Kidney (tissue), 14 donors: ENCODE measurements around the gene WDR5. TPM values are rescaled to one million over a fixed set of nuclear protein-coding genes. Genes with fewer than 3 reads are reported as not detected.

ENCODE experiments used
- DNase-seq, 5 donors: peaks; one replicate each; pipeline ENCODE4 v3.0.0-alpha.2; 2013 to 2020
- FAIRE-seq: peaks from 2 replicates; lab custom pipeline; 2012; peaks lifted over from hg19 to GRCh38; lab: Jason Lieb, UNC
- H3K27ac ChIP-seq, 2 donors: one replicate each; pipeline ENCODE4 v1.7.0; 2013; ENCODE audit warnings: low read depth in 2 of 2, low read length in 2 of 2, inconsistent platforms in 1 of 2
- H3K27me3 ChIP-seq: one replicate; pipeline ENCODE4 v1.7.1; 2013; ENCODE audit warnings: low read length, inconsistent platforms; ENCODE audit not compliant: control insufficient read depth, insufficient read depth
- H3K36me3 ChIP-seq, 3 donors: one replicate each; pipeline versions ENCODE4 v1.7.0 to v1.7.1; 2013; ENCODE audit warnings: low read length in 3 of 3, control low read depth in 1 of 3, inconsistent platforms in 1 of 3; ENCODE audit not compliant: insufficient read depth in 3 of 3, control insufficient read depth in 2 of 3
- H3K4me1 ChIP-seq, 3 donors: one replicate each; pipeline versions ENCODE4 v1.7.0 to v1.7.1; 2013; ENCODE audit warnings: low read length in 3 of 3, inconsistent platforms in 1 of 3, low read depth in 1 of 3; ENCODE audit not compliant: control insufficient read depth in 2 of 3, insufficient read depth in 2 of 3
- H3K4me3 ChIP-seq, 3 donors: one replicate each; pipeline versions ENCODE4 v1.7.0 to v1.8.1; 2013; ENCODE audit warnings: low read length in 3 of 3, control low read depth in 1 of 3, inconsistent platforms in 1 of 3
- H3K9ac ChIP-seq, 3 donors: one replicate each; pipeline versions ENCODE4 v1.7.0 to v1.7.1; 2013; ENCODE audit warnings: low read length in 3 of 3, control low read depth in 1 of 3, inconsistent platforms in 1 of 3
- H3K9me3 ChIP-seq, 3 donors: one replicate each; pipeline versions ENCODE4 v1.7.0 to v1.7.1; 2013; ENCODE audit warnings: low read length in 3 of 3, control low read depth in 1 of 3, inconsistent platforms in 1 of 3; ENCODE audit not compliant: control insufficient read depth in 2 of 3, insufficient read depth in 1 of 3
- intact Hi-C: fragments of 100-400 bp; cut with DNase I; formaldehyde crosslinking; loops from one replicate; pipeline ENCODE4 v1.11.1; 2022
- polyA plus RNA-seq: library from polyadenylated mRNA; stranded (reverse); fragments of 350-450 nt; fragmentation: Illumina TruSeq; extraction: RNeasy Lipid Tissue Mini Kit (QIAGEN cat#74804); gene quantifications from one replicate; pipeline ENCODE4 v1.2.3, GENCODE V29; 2014; ENCODE audit warnings: low read depth, low replicate concordance; ENCODE audit not compliant: insufficient read depth
- total RNA-seq: library from RNA; stranded (reverse); fragmentation: NEBNext Ultra II Directional; extraction: Animal tissue kit (Norgen Biotek cat#: 25700); gene quantifications from one replicate; pipeline ENCODE4 v1.2.1, GENCODE V29; 2021
- TF ChIP-seq, protein P1 (sequence below): IDR thresholded peaks from 3 replicates; pipeline ENCODE4 v1.5.1; 2012; ENCODE audit warnings: mild to moderate bottlenecking, moderate library complexity, borderline replicate concordance; ENCODE audit not compliant: insufficient read depth; ENCODE audit errors: extremely low read depth
- donor health status: control.
- donor health status: control.
- donor health status: control.
- donor health status: control.
- donor health status: control.
- donor health status: DM: yes; HTN: yes; CAD: no.
- donor health status: Normal renal cell carcinoma (clear cell type).

WDR5 gene
- total and polyA plus RNA-seq, 2 donors from 2014 or later, result 18.8 to 25.4 TPM

DNA sequence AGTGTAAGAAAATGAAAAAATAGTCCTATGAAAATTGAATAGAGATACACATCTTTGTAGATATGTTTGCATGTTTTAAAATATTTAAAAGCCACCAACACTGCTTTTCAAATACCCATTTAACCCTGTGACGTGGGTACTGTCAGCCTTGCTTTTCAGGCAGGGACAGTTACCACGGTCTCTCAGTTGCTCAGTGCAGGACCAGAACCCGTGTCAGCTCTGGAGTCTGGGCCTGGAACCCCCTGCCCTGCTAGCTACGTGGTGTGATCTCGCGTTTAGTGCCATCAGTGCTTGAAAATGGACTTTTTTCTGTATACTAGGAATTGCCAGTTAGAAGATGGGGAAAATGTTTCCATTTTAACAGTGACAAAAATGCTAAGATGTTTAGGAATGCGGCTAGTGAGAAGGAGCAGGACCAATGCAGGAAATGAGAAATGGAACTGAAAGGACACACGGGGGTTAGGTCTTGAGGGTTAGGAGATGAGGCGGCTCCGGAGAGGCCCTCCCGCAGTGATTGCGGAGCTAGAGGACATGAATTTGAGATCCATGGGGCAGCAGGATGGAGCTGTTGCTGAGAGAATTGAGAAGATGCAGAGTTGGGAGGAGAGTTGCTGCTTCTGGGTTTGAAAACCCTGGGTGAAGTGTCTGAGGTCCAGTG is 14.8 kb downstream of the WDR5 start:
- Histone ChIP-seq H3K9me3 (no peaks in the 10 kb centered on the region), H3K27me3 (no peaks in the 10 kb centered on the region), H3K27ac (no peak overlapping the region), H3K4me3 (no peak overlapping the region), H3K9ac (no peak overlapping the region), H3K4me1 (peaks cover 0 to 2% (median 0%) of the 10 kb centered on the region in 3 donors), H3K36me3 (peaks cover 8 to 45% (median 28%) of the 10 kb centered on the region in 3 donors)
- intact Hi-C loops, result no loop called here
- DNase-seq (no peak), FAIRE-seq (no peak)
- TF ChIP-seq, protein P1, sequence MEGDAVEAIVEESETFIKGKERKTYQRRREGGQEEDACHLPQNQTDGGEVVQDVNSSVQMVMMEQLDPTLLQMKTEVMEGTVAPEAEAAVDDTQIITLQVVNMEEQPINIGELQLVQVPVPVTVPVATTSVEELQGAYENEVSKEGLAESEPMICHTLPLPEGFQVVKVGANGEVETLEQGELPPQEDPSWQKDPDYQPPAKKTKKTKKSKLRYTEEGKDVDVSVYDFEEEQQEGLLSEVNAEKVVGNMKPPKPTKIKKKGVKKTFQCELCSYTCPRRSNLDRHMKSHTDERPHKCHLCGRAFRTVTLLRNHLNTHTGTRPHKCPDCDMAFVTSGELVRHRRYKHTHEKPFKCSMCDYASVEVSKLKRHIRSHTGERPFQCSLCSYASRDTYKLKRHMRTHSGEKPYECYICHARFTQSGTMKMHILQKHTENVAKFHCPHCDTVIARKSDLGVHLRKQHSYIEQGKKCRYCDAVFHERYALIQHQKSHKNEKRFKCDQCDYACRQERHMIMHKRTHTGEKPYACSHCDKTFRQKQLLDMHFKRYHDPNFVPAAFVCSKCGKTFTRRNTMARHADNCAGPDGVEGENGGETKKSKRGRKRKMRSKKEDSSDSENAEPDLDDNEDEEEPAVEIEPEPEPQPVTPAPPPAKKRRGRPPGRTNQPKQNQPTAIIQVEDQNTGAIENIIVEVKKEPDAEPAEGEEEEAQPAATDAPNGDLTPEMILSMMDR, result no peak

DNA sequence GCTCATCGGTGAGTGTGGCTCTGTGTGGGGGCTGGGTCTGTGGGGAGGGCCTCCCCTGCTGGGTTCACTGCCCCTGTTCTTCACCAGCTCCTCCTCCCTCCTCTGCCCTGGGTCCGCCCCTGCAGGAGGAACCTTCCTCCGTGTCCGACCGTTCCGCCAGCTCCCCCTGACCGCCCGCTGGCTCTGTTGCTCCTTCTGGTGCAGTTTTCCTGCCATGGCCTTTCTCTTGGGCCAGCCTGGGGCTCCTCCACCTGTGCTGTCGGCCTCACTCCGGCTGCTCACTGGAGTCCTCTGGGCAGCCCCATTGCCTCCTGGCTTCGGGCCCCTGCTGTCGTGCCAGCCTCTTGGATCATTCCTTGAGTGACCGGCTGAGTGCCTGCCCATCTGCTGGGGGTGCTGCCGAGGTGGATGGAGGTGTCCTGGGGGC is 16.2 kb downstream of the WDR5 start:
- intact Hi-C loops, result no loop called here
- H3K27ac ChIP-seq, result no peak overlapping the region
- TF ChIP-seq, protein P1, result no peak
- no peak for FAIRE-seq
- no peaks in the 10 kb centered on the region for H3K9me3 ChIP-seq
- peaks cover 9 to 51% (median 39%) of the 10 kb centered on the region in 3 donors for H3K36me3 ChIP-seq
- DNase-seq, result peak; percentile 64 to 87 (median 85)
- H3K4me1 ChIP-seq, result peaks cover 0 to 2% (median 0%) of the 10 kb centered on the region in 3 donors
- no peak overlapping the region for H3K9ac ChIP-seq
- H3K27me3 ChIP-seq, result no peaks in the 10 kb centered on the region
- no peak overlapping the region for H3K4me3 ChIP-seq

DNA sequence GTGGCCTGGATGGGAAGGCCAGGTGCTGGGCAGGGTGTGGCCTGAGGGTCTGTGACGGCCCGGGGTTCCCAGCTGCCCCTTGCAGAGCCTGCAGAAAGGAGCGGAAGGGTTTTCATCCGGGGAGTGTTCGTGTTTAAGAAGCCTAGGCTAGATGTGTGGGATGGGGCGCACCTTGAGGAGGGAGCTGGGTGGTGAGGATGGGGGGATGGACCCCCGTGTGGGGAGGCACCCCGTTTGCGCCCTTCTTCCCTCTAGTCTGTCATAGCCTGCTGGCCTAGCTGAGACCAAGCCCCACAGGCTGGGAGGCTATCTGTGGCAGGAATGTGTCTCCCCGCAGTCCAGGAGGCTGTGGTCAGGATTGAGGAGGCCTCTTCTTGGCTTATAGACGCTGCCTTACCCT is 16.6 kb downstream of the WDR5 start:
- Histone ChIP-seq H3K9me3 (no peaks in the 10 kb centered on the region), H3K27ac (no peak overlapping the region), H3K4me3 (no peak overlapping the region), H3K4me1 (peaks cover 0 to 2% (median 0%) of the 10 kb centered on the region in 3 donors), H3K9ac (no peak overlapping the region), H3K27me3 (no peaks in the 10 kb centered on the region), H3K36me3 (peaks cover 9 to 55% (median 36%) of the 10 kb centered on the region in 3 donors)
- DNase-seq (peak in 1 of 5 donors; percentile 59), FAIRE-seq (no peak)
- intact Hi-C loops, result no loop called here
- TF ChIP-seq, protein P1, result no peak
